GM18507 (cell line): Measurements from ENCODE around the gene XIST.
"Not testable (repeated sequence)": the region's sequence is repeated elsewhere in the genome, so short reads cannot be mapped to it uniquely, and the experiment has no call there.

Experiments
- DNase-seq: peaks from one replicate; pipeline ENCODE4 v3.0.0; 2011; ENCODE audit warnings: low read depth; ENCODE audit not compliant: insufficient read length; ENCODE audit errors: extremely low spot score
- FAIRE-seq: peaks from 2 replicates; lab custom pipeline; 2011; peaks lifted over from hg19 to GRCh38; lab: Jason Lieb, UNC

The XIST gene

DNA sequence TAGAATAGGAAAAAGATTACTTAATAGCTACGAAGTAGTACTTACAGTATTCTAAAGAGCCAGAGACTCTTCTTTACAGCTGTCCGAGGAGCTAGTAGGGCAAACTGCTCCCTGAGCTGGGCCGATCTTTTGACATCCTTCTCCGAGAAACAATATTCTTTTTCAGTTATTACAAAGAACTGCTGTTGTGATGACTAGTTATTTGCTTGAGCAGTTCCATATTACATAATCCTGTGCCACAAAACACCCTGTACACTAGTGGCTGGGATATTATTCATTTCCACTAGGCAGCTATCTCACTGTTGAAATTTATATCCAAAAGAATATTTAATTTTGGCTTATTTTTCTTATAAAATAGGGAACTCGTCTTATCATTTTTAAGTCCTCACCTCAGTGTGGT lies 11.2 kb downstream of the XIST start:
- no peak for DNase-seq
- no peak for FAIRE-seq

DNA sequence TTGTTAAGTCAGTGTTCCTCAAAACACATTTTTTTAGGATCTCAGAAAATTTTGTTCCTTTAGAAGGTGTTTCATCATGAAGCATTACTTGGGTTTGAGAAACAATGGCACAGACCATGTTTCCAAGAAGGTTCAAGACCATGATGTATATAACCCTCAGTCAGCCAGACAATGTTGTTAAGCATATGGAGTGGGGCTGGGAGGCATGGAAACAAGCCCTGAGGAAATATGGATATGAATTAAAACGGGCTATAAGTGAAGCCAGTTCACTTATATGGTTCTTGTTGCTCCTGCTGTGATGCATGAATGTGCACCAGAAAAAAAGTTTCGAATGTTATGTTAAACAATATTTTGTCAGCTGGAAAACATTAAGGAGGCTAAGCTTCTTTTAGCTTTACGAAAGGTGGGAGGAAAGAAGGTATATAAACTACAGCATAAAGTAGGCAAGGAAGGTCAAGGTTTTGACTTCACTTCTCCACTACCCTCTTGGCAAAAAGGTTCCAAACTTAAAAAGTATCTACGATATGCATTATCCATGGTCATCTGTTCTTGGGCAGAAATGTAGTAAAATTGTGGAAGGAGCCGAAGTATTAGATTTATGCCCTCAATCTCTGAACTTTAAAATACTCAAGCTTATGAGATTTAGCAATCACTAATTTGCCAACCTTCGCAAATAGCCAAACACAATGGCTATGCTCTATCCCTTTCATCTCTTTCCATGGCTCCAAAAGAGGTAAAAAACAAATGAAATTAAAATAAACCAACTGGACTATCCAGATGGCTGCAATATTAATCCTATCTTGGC lies 12.2 kb downstream of the XIST start:
- FAIRE-seq (no peak), DNase-seq (no peak)

DNA sequence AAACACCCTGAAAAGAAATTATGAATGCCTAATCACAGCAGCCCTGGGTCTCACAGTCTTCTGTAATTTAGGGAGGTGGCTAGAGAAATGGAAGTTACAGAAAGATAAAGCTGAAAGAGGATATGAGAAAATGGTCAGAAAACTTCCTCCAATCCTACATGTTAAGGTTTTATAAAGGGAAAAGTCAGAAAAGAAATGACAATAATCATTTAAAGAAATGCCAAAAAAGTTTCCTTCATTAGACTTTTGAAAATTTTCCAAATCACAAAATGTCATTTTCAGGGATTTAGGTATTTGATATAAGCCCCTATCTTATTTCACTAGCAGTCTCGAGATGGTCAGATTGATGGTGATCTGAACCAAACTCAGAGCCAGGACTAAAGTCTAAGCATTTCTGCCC lies 13.4 kb downstream of the XIST start:
- DNase-seq (no peak), FAIRE-seq (no peak)

DNA sequence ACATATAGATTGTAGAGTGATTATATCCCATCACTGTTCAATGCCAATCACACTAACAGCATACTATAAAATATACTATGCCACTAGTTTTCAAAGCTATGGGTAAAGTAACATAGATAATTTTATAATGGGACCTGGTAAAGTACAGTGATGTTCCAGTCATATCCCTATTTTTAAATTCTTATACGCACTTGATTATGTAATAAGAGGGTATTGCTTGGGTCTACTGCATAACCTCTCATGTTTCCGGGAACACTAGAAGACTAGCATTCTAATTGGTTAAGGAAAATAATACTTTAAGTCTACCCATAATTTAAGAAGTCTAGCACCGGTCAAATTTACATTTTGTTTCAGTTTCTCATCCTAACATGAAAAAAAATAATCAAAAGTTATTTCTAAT lies 14.4 kb downstream of the XIST start:
- FAIRE-seq (no peak), DNase-seq (no peak)

DNA sequence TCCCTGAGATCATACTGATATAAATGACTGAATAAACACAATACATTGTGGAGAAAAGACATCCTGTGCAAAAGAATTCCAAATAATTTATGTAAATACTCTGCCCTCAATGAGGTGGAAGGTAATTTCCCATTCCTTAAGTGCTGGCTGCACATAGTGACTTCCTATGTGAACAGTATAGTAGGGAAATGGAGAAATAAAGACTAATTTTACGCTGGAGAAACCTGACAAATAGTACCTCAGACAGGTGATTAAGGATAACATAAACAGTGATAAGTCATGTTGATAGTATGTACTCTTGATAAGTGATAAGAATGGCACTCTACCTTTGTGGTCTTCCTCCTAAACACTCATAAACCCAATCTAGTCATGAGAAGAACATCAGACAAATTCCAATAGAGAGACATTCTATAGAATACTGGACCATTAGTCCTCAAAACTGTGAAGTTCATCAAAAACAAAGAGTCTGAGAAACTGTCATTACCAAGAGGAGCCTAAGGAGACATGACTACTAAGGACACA lies 15.5 kb downstream of the XIST start:
- no peak for DNase-seq
- no peak for FAIRE-seq

DNA sequence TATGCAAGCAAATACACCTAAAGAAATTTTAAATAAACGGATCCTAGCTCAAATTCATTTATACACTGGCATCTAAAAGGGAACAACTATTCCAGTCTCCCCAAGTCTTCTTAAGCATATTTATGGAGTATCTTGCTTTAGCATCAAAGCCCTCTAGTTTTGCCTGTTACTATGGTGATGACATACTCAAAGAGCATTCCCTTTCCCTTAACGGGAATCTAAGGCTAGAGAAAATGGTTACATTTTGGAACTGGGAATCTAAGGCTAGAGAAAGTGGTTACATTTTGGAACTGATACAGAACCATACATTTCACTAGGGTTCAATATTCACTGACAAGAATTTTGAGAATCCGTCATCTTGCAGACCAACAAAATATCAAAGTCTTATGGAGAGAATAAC lies 18.3 kb downstream of the XIST start:
- FAIRE-seq (no peak), DNase-seq (no peak)

DNA sequence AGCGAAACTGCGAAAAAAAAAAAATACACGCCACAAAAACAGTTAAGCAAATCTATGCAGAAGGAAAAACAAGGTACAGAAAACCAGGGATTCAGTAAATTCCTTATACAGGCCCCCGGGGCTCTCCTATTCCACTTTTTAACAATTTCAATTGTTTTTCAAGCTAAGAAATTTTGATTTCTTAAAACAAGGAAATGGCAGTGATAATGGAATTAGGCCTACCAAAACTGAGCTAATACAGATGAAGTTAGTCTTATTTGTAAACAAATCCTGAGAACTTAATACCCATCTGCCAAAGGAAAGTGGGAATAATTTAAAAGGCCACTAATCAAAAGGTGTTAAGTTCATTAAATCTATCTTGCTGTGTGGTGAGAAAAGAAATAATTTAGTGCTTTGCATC lies 20.2 kb downstream of the XIST start:
- DNase-seq: no peak
- FAIRE-seq: no peak

DNA sequence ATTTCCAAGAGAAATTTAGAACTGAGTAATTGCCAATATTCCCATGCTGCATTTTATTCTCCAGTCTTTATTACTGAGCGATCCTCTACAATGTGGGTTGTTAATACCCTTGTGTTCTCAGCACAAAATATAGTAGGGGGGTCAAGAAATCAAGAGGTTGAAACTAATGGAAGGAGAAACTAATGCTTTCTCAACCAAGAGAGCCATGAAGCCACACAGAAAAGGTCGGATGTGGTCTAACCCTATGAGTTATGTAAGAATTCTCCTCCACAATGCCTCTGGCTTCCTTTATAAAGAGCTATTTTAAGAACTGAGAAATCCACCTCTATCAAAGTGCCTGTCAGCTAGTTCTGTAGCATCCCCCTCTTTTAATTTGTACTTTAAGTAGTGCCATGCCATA lies 21.0 kb downstream of the XIST start:
- no peak for DNase-seq
- no peak for FAIRE-seq

DNA sequence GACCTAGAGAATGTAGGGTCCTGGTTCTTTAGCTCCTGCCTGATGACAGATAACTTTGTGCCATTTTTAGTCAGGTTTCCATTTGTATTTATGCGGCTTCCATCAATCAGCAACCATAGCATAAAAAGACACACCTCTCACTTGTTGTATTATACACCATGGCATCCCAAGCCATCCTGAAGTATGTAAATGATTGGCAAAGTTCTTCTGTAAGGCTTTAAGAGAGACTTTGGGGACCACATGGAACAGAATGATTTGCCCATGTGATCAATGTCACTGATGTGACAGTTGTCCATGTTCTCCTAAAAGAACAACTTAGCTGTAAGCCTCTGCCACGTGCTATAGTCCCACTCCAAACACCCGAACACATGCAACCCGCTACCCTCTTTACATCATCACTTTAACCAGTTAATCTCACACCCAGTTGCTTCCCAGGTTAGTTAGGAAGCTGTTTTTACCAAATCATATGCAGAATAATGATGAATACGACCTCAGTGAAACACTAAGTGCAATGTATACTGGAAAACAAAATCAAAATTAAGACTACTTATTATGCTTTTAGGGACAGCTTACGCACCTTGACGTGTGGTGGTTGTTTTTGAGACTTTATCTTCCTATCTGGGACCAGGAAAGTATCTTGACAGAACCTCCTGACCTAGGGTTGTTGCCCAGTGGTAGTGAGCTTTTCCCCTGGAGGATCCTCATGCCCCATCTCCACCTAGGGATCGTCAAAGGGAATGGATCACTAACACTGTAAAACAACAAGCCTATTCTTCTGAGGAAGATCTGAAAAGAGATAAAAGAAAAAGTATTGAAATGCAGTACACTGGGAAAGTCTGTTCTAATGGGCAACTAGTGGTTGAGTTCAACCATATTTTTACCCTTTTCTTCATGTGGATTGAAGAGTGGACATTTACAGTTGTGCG lies 21.8 kb downstream of the XIST start:
- FAIRE-seq: no peak
- DNase-seq: no peak

DNA sequence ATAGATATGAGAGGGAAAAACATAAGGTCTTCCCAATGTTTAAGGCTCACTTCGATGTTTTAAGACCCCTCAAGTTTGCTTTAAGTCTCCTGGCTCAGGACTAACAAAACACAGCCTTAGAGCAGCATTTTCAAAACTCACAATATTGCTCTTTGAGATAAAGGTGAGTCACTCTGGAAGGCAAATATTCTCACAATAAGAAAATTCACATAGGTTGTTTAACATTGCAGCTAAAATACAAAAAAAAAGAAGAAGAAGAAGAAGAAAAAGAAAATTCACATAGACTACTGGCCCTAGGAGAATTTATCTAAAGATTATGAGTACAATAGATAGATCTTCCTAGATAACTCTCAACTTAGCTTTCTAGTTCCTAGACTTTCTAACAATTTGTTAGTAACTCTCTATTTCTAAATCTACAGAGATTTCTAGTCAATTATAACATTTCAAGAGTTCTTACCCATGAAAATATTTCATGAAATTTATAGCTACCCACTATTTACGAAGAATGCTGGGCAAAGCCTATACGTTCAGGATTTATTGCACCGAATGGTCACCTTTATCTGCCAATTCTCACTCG lies 22.5 kb downstream of the XIST start:
- FAIRE-seq: no peak
- no peak for DNase-seq

DNA sequence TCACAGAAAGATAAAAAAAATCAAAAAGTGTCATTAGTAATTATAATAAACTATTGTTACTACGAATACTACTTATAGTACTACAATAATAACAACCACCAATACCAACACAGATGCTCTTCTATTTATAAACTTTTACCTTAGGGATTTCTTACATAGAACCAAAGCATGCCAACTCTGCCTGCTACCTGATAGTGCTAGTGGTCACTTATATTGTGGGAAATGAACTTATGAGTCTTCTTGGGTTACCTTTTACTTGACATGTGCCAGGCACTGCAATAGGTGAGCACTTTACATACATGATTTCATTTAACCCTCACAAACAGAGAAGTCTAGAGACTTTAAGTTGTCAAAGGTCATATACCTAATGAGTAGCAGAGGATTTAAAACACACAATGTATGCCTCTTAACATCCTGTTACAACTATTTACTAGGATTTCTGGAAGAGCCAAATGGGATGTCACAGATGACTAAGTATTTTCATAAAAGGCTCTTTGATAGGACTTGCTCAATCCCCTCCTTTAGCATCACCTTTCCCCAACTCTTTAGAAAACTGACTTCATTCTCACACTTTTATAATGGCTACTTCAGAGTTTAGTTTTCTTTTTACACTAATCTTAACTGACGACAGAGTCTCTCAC lies 24.3 kb downstream of the XIST start:
- DNase-seq (no peak), FAIRE-seq (no peak)

DNA sequence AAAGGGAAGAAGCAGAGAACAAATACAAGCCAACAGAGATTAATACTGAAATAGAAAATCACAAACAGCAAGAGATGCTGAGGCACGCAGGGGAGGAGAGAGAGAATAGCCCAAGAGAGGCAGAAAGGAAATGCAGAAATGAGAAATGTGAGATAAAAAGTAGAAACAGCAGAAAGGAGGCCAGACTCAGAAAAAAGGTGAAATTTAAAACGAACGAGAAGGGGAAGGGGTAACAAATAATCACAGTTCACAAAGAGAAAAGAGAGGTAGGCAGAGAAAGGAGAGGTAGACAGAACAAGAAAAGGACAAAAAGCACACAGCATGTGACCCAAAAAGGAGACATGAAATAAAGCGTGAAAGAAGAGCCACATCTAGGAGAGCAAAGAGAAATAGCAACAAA lies 25.1 kb downstream of the XIST start:
- no peak for FAIRE-seq

DNA sequence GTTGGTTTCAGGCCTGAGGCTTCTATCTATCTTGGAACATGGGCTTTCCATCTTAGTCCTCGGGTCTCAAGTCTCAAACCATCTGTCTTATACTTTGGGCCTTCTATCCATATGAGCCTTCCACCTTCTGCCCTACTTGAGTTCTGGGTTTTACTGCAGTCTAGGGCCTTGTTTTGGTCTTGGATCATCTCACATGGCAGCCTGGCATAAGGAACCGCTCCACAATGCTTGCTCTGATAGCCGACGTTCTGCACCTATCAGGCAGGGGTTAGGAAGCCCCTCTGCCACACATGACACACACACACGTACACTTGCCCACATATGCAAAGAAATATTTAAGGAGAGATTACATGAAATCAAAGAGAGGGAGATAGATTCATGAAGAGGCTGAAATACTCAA lies 25.5 kb downstream of the XIST start:
- no peak for FAIRE-seq
- no peak for DNase-seq

More for the DNA sequence above, 25.1 kb downstream of the XIST start:
- no peak for DNase-seq

DNA sequence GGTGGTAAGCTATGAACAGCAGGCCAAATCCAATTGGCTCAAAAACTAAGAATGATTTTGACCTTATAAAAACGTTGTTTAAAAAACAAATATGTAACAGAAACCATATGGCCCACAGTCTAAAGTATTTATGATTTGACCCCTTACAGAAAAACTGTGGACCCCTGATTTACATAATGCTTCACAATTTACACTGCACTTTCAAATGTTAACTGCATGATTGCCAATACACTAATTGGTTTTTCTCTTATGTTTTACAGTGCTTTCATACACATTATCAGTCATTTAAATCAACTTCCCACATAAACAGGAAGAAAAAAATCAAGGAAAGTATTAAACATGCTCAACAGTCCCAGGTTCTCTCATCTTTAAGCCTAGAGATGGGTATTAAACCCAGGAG lies 26.9 kb downstream of the XIST start:
- FAIRE-seq: no peak
- no peak for DNase-seq

DNA sequence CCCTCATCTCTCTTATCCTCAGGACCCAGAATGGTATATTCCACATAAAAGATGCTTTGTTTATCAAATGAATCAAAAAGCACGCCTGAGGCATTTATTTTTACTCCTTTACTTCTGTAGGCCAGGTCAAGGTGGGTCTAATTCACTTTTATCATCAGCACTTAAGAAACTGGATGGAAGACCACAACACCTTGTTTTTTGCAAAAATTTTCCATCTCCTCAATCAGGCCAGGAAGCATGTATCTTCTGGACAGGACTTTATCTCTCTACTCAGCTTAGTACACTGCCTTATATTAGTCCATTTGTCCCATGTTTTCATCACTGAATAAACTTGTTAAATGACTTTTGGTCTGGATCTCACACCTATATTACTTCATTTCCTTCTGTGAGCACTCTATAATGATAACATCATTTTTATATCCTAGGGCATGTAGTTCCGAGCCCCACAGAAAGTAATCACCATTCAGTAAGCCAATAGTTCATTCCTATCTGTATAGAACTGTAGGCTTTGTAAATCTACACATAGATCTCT lies 29.0 kb downstream of the XIST start:
- FAIRE-seq (no peak), DNase-seq (no peak)

DNA sequence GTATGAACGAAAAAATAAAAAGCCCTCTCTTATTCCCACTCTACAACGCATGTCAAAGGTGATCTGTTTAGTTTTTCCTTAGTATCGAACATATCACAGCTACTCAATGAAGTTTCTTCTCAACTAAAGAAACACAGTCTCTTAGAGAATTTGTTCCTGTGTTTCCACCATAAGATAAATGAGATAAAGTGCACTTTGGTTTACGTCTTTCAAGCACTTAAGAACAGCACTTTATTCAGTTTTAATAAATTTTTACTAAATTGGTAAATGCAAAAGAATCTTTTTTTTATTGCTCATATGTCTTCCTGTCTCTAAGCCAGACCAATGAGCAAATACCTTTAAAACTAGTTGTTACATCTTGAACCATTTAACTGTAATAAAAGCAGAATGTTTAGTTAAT lies 29.7 kb downstream of the XIST start:
- no peak for DNase-seq
- no peak for FAIRE-seq

DNA sequence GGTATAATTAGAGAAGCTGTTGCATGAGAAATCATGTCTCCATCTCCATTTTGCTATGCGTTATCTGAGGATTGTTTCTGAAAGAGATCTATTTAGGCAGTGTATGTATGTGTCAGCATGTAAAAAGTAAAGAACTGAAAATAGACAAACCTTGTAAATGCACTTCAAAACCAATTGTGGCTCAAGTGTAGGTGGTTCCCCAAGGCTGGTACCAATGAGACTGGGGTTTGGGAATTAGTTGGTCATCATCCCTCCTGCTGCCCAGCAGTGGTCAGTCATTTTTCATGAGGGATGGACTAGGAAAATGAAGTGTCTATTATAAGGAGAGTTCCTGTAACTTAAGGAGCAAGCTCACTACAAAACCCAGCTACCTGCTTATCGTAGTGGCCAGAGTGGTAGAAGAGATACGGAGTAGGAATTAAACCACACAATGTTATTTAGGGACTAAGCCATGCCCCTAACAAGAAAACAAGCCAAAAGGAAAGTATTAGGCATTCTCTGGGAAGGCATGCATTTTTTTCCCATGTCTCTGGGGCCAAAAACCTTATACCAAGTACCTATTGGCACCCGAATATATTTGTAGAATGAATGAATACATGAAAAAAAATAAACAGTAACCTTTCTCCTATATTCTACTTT lies 30.5 kb downstream of the XIST start:
- no peak for FAIRE-seq
- DNase-seq: no peak

DNA sequence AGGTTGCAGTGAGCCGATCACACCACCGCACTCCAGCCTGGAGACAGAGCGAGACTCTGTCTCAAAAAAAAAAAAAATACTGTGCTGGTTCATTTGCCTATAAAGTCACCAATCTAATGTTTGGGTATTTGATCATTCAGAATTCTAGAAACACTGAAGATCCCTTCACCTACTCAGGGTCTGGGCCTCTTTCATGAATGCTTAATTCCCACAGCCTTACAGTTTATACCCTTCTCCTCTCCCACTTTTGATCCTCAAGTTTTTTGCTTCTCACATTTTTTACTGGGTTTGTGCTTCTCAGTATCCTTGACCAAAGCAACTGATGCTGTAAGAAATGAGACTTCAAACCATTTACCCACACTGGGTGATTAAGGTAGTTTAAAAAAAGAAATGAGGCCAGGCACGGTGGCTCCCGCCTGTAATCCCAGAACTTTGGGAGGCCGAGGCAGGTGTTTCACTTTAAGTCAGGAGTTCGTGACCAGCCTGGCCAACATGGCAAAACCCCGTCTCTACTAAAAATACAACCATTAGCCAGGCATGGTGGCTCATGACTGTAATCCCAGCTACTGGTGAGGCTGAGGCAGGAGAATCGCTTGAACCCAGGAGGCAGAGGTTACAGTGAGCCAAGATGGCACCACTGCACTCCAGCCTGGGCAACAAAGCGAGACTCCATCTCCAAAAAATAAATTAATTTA lies 32.5 kb downstream of the XIST start:
- not testable (repeated sequence) for FAIRE-seq, DNase-seq
